HG03571 (cell line): Measurements from ENCODE around the gene CNTF.
"Not testable (repeated sequence)": the region's sequence is repeated elsewhere in the genome, so short reads cannot be mapped to it uniquely, and the experiment has no call there.

Experiments
- ATAC-seq: cut with Tn5 transposase; IDR thresholded peaks from one replicate; pipeline ENCODE4 v1.9.1; 2021; ENCODE audit not compliant: unreplicated experiment

The CNTF gene, protein sequence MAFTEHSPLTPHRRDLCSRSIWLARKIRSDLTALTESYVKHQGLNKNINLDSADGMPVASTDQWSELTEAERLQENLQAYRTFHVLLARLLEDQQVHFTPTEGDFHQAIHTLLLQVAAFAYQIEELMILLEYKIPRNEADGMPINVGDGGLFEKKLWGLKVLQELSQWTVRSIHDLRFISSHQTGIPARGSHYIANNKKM

GRCh38 chr11:58622344-58622743 is at the start of gene CNTF:
CNTF (plus strand) TSS chr11:58622665; CDS start chr11:58622753, 88 bp downstream.
- no peak for ATAC-seq

- not testable (repeated sequence) for ATAC-seq
Observed at GRCh38 chr11:58572906-58573305, 49.6 kb upstream of the CNTF start.

GRCh38 chr11:58573451-58574104 is 48.9 kb upstream of the CNTF start:
- peak; percentile 29 for ATAC-seq

DNA sequence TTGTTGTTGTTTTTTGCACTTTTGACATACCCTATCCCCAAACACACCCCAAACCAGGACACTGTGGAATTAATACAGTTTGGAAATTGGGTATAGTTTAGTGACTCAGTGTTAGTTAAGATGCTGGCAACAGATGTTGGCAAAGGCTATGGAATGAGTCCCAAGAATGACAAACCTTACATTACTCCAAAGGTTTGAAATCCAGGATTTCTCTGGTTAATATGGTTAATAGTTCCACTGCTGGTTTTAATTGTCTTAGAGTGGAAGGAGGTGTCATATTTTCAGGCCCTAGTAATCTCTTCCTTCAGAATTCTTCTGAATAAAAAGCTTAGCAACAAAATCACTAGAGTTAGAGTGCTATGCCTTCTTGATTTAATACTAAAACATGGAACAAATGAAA is 47.6 kb upstream of the CNTF start:
- ATAC-seq: no peak

GRCh38 chr11:58575377-58576020 is 47.0 kb upstream of the CNTF start, which contains the start of gene LPXN:
LPXN (minus strand) TSS chr11:58575856; CDS start chr11:58575772, 84 bp downstream.
- ATAC-seq: no peak

DNA sequence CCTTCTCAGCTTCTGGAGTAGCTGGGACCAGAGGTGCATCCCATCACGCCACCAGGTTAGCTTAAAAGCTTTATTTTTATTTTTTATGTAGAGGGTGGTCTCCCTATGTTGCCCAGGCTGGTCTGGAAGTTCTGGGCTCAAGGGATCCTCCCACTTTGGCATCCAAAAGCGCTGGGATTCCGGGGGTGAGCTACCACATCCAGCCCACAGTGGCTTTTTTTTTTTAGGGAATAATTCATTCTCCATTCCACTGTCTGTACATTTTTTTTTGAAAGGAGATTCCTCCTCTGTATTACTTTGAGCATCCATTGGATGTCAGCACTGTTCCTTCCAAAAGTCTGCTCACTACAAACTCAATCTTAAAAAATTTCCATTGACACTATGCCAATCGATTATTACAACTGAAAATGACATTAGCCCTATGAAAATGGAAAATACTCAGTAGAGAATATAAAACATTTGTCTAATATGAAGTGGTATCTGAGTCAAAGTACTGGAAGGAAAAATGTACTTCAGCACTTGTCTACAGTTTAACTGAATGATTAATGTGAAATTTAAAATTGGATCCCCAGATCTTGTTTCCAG is 45.5 kb upstream of the CNTF start:
- no peak for ATAC-seq

- peak; percentile 47 for ATAC-seq
Observed at GRCh38 chr11:58577555-58578135, 44.8 kb upstream of the CNTF start.

DNA sequence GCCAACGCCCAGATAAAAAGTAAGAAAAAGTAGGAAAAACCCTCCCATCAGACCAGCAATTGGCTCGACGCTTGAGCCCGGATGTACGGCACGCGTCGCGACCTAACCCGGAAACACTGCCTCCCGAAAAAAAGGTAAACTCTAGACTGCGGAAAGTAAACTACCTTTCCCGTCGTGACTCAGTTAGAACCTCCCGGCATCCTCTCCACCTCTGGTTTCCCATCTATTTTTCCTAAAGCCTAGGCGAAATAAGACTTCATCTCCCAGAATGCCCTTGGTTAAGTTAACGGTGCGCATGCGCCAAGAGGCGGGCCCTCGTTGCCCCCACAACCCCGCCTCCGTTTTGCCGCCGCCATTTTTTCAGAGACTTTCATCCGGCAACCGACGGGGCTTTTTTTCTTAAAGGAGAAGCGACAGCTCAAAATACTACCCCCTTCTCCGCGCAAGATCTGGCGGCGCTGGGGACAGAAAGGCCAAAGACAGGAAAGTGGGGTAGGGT is 44.3 kb upstream of the CNTF start:
- ATAC-seq: peak; percentile 11

GRCh38 chr11:58578635-58579191 is 43.8 kb upstream of the CNTF start, which contains the start of gene ZFP91:
ZFP91 (plus strand) TSS chr11:58579063; CDS start chr11:58579282, 219 bp downstream.
- peak; percentile 34 for ATAC-seq

DNA sequence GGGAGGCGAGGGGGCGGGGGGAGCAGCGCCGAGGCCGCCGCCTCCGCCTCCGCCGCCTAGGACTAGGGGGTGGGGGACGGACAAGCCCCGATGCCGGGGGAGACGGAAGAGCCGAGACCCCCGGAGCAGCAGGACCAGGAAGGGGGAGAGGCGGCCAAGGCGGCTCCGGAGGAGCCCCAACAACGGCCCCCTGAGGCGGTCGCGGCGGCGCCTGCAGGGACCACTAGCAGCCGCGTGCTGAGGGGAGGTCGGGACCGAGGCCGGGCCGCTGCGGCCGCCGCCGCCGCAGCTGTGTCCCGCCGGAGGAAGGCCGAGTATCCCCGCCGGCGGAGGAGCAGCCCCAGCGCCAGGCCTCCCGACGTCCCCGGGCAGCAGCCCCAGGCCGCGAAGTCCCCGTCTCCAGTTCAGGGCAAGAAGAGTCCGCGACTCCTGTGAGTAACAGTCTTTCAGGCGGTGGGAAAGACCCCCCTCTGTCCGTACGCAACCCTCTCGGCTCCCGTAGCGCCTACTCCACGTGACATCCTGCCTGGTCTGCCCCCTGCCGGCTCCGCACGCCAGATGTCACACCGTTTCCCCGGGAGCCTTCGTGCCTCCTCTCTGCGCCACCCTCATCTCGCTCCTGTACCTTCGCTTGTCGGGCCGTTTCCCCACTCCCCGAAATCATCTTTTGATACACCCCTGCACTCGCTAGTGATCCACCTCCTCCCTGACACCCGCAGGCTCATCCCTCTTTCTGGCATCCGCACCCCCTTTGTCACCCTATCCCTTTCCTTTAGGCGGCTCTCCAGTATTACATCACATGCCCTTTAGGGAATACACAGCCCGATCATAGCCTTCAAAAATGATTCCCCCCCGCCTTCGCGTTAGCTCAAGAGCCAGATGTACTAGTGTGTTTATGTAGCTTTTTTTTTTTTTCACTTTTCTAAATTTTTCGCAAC is 43.0 kb upstream of the CNTF start:
- peak; percentile 42 for ATAC-seq

- ATAC-seq: no peak
Observed at GRCh38 chr11:58580311-58580710, 42.2 kb upstream of the CNTF start.

- no peak for ATAC-seq
Observed at GRCh38 chr11:58582437-58582836, 40.0 kb upstream of the CNTF start.

DNA sequence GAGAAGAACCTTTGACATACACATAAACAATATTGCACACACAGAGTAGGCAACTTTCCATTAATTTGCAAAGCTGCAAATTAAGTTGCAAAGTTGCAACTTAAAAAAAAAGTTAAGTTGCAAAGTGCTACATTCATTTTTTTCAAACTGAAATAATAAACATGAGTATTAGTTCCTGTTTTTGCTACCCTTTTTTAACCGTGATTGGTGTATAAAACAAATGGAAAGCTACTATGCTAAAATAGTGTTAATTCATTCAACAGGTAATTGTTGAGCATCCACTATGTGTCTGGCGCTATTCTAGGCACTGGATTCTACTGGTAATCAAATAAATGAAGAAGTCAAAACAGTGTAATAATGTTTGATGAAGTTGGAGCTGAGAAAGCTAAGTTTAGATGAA is 35.5 kb upstream of the CNTF start:
- ATAC-seq: no peak

- no peak for ATAC-seq
Observed at GRCh38 chr11:58591659-58592058, 30.8 kb upstream of the CNTF start.

DNA sequence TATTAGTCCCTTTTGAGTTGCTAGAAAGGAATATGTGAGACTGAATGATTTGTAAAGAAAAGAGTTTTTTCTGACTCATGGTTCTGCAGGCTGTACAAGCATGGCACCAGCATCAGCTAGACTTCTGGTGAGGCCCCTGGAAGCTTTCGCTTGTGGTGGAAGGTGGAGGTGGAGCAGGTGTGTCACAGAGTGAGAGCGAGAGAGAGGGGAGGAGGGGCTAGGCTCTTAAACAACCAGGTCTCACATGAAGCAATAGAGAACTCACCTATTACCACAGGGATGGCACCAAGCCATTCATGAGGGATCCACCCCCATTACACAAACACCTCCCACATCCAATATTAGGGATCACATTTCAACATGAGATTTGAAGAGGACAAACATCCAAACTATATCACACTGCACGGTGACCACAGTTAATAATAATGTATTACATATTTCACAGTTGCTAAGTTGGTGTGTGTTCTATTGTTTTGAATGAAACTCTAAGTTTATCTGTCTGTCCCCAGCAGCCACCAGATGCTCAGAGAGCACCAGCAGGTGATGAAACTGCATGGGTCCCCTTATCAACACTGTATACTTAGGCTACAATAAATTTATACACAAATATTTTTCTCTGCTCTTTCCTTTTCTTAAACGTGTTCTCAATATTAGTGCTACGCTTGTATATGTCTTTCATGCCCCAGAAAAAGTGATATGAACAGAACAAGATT is 29.5 kb upstream of the CNTF start:
- ATAC-seq: no peak

DNA sequence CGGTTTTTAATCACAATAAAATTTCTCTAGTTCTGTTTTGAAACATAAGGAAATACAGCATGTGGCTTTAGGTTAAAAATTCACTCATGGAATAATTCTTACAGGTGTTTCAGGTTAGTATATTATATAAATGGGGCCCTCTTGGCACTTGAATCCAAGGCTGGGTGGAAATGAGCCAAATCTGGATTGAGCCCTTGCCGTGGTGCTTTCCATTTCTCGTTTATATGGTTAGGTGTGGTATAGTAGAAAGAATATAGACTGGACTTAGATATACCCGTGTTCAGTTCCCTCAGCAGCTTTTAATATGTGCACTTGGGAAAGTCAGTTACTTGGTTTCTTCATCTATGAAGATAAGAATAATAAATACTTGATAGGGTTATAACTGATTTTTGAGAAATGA is 27.6 kb upstream of the CNTF start:
- ATAC-seq: no peak

DNA sequence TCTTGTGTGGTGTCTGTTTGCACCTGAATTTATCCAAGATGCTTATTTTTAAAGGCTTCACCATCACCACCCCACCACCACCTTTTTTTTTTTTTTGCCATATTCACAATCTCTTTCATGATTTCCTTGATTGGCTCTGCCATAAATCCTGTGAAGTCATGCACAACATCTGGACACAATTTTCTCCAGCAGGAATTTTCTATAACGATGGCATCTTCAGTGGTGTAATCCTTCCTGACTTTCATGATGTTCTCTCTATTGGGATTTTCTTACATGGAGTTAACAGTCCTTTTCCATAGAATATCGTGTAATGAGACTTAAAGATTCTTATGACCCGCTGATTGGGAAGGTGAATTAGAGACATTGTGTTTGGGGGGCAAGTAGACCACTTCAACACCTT is 25.8 kb upstream of the CNTF start:
- no peak for ATAC-seq

GRCh38 chr11:58597486-58598144 is 24.9 kb upstream of the CNTF start:
- no peak for ATAC-seq

DNA sequence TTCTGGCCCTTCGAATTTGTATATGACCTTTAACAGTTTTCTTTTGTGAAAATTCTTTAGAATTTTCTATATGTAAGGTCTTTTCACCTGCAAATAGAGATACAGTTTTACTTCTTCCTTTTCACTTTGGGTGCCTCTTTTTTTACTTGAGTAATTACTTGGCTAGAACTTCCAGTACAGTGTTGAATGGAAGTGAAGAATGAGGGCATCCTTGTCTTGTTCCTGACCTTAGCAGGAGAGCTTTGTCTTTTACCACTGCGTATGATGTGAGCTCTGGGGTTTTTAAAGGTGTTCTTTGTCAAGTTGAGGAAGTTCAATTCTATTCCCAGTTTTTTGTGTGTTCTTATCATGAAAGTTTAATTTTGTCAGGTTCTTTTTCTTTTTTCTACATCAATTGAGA is 22.0 kb upstream of the CNTF start:
- ATAC-seq: no peak
